ENCODE results near the gene COL19A1.
"Not testable (repeated sequence)": the region's sequence is repeated elsewhere in the genome, so short reads cannot be mapped to it uniquely, and the experiment has no call there.

COL19A1 gene

GRCh38 chr6:69976591-69977090 is 110.3 kb downstream of the COL19A1 start:
- no peak for DNase-seq

- no peak for DNase-seq
Observed at GRCh38 chr6:69980624-69981023, 114.3 kb downstream of the COL19A1 start.

- DNase-seq: no peak
Observed at GRCh38 chr6:69984506-69984905, 118.2 kb downstream of the COL19A1 start.

- no peak for DNase-seq
Observed at GRCh38 chr6:69985180-69985579, 118.8 kb downstream of the COL19A1 start.

- no peak for DNase-seq
Observed at GRCh38 chr6:69987550-69987949, 121.2 kb downstream of the COL19A1 start.

- DNase-seq: no peak
Observed at GRCh38 chr6:69988458-69989126, 122.2 kb downstream of the COL19A1 start.

GRCh38 chr6:69994251-69994650 is 127.9 kb downstream of the COL19A1 start:
- no peak for DNase-seq

- DNase-seq: no peak
Observed at GRCh38 chr6:70008189-70008588, 141.8 kb downstream of the COL19A1 start.

GRCh38 chr6:70010339-70010738 is 144.0 kb downstream of the COL19A1 start:
- not testable (repeated sequence) for DNase-seq

GRCh38 chr6:70023201-70023600 is 156.8 kb downstream of the COL19A1 start:
- not testable (repeated sequence) for DNase-seq

GRCh38 chr6:70028246-70028645 is 161.9 kb downstream of the COL19A1 start:
- no peak for DNase-seq

- DNase-seq: no peak
Observed at GRCh38 chr6:70028926-70029325, 162.6 kb downstream of the COL19A1 start.

GRCh38 chr6:70033781-70034180 is 167.4 kb downstream of the COL19A1 start:
- no peak for DNase-seq

GRCh38 chr6:70037445-70037844 is 171.1 kb downstream of the COL19A1 start:
- DNase-seq: no peak

- DNase-seq: no peak
Observed at GRCh38 chr6:70040766-70041165, 174.4 kb downstream of the COL19A1 start.

- no peak for DNase-seq
Observed at GRCh38 chr6:70041411-70041810, 175.1 kb downstream of the COL19A1 start.

GRCh38 chr6:70045413-70045812 is 179.1 kb downstream of the COL19A1 start:
- no peak for DNase-seq

GRCh38 chr6:70051197-70052124 is 185.1 kb downstream of the COL19A1 start:
- DNase-seq: no peak

GRCh38 chr6:70059039-70059719 is 192.8 kb downstream of the COL19A1 start:
- DNase-seq: no peak

GRCh38 chr6:70060680-70061079 is 194.3 kb downstream of the COL19A1 start:
- DNase-seq: no peak

GRCh38 chr6:70061546-70061945 is 195.2 kb downstream of the COL19A1 start:
- no peak for DNase-seq

GRCh38 chr6:70062010-70062409 is 195.7 kb downstream of the COL19A1 start:
- DNase-seq: no peak

- DNase-seq: no peak
Observed at GRCh38 chr6:70072540-70073179, 206.3 kb downstream of the COL19A1 start.
